Keratinocyte (primary cell): Measurements from ENCODE around the gene KCNQ2. TPM values are rescaled to one million over a fixed set of nuclear protein-coding genes. Genes with fewer than 3 reads are reported as not detected.

Source experiments
- DNase-seq: peaks from one replicate; pipeline ENCODE4 v3.0.0-alpha.2; 2011; ENCODE audit warnings: low read depth, missing footprints, low spot score
- FAIRE-seq: peaks from 2 replicates; lab custom pipeline; 2011; peaks lifted over from hg19 to GRCh38; lab: Jason Lieb, UNC
- H2AFZ ChIP-seq: 2 replicates; pipeline ENCODE4 v1.6.0; 2012; ENCODE audit warnings: low read length, control low read depth, inconsistent platforms; ENCODE audit not compliant: control insufficient read depth
- H3K27ac ChIP-seq: 2 replicates; pipeline ENCODE4 v1.5.1; 2011; ENCODE audit warnings: low read length; ENCODE audit not compliant: control insufficient read depth, insufficient read depth
- H3K27me3 ChIP-seq: 3 replicates; pipeline ENCODE4 v1.6.0; 2011; ENCODE audit warnings: low read length; ENCODE audit not compliant: control insufficient read depth, insufficient read depth; ENCODE audit errors: extremely low read depth
- H3K36me3 ChIP-seq, 2 experiments: 2 replicates in 1 of 2; 3 replicates in 1 of 2; pipeline ENCODE4 v1.5.1; 2011; ENCODE audit warnings: low read length in 2 of 2, mild to moderate bottlenecking in 1 of 2; ENCODE audit not compliant: control insufficient read depth in 2 of 2, insufficient read depth in 2 of 2; ENCODE audit errors: extremely low read depth in 1 of 2
- H3K4me1 ChIP-seq: 3 replicates; pipeline ENCODE4 v1.5.1; 2011; ENCODE audit warnings: low read length; ENCODE audit not compliant: control insufficient read depth, insufficient read depth; ENCODE audit errors: extremely low read depth
- H3K4me2 ChIP-seq: 3 replicates; pipeline ENCODE4 v1.6.0; 2011; ENCODE audit warnings: low read depth, low read length; ENCODE audit not compliant: control insufficient read depth, insufficient read depth; ENCODE audit errors: extremely low read depth
- H3K4me3 ChIP-seq, 3 experiments: fragments of 200-600 bp in 1 of 3; sonication (generic) in 1 of 3; 2 replicates in 2 of 3; 3 replicates in 1 of 3; pipeline ENCODE4 v1.5.1; 2011 to 2016; ENCODE audit warnings: low read length in 3 of 3, mild to moderate bottlenecking in 3 of 3, control low read depth in 2 of 3, inconsistent platforms in 1 of 3, low read depth in 1 of 3, mixed read lengths in 1 of 3, mixed run types in 1 of 3, moderate library complexity in 1 of 3; ENCODE audit not compliant: control insufficient read depth in 2 of 3, insufficient read depth in 2 of 3; ENCODE audit errors: extremely low read depth in 1 of 3
- H3K79me2 ChIP-seq: 2 replicates; pipeline ENCODE4 v1.6.0; 2012; ENCODE audit warnings: low read length; ENCODE audit not compliant: control insufficient read depth, insufficient read depth
- H3K9ac ChIP-seq: 3 replicates; pipeline ENCODE4 v1.6.0; 2011; ENCODE audit warnings: low read length; ENCODE audit not compliant: control insufficient read depth, insufficient read depth; ENCODE audit errors: extremely low read depth
- H3K9me1 ChIP-seq: 3 replicates; pipeline ENCODE4 v1.6.0; 2011; ENCODE audit warnings: low read length; ENCODE audit not compliant: control insufficient read depth, insufficient read depth; ENCODE audit errors: extremely low read depth
- H3K9me3 ChIP-seq: 2 replicates; pipeline ENCODE4 v1.5.1; 2012; ENCODE audit warnings: low read depth, low read length; ENCODE audit not compliant: control insufficient read depth
- H4K20me1 ChIP-seq: 3 replicates; pipeline ENCODE4 v1.6.0; 2011; ENCODE audit warnings: low read length; ENCODE audit not compliant: control insufficient read depth, insufficient read depth; ENCODE audit errors: extremely low read depth
- CTCF ChIP-seq, 3 experiments: IDR thresholded peaks in 1 of 3; conservative IDR thresholded peaks in 1 of 3; optimal IDR thresholded peaks in 1 of 3; 2 replicates in 2 of 3; 3 replicates in 1 of 3; pipeline versions ENCODE3 to v1.5.1; 2011; ENCODE audit warnings: low read length in 3 of 3, mild to moderate bottlenecking in 3 of 3, moderate library complexity in 2 of 3, control low read depth in 1 of 3, inconsistent platforms in 1 of 3; ENCODE audit not compliant: insufficient read depth in 2 of 3; ENCODE audit errors: extremely low read depth in 1 of 3
- EZH2 ChIP-seq: IDR thresholded peaks from one replicate; pipeline ENCODE4 v1.6.1; 2012; ENCODE audit warnings: inconsistent platforms, mild to moderate bottlenecking, low read length, moderate library complexity
- dilution Hi-C: fragments of 300-500 bp; cut with MboI; formaldehyde crosslinking; loops from one replicate; pipeline ENCODE4 v1.7.0; 2020; ENCODE audit warnings: low sequenced_read_pairs; ENCODE audit not compliant: extremely low pct_ligation_motif_present
- polyA plus RNA-seq, 5 experiments: library from polyadenylated mRNA; depleted of rRNA in 3 of 5; stranded (reverse) in 3 of 5; stranded (forward) in 1 of 5; unstranded in 1 of 5; fragments of >200 nt; gene quantifications; 1 replicate in 1 of 5; 2 replicates in 3 of 5; 3 replicates in 1 of 5; pipeline versions ENCODE4 v1.2.1 to v1.2.3, GENCODE V29; 2011 to 2012; ENCODE audit warnings: missing spikeins in 2 of 5, low read depth in 1 of 5, low replicate concordance in 1 of 5

The KCNQ2 gene
- polyA plus RNA-seq, 1 donor (not counting 4 experiments of a cell fraction or from before 2014, with no cell fraction given), result not detected

DNA sequence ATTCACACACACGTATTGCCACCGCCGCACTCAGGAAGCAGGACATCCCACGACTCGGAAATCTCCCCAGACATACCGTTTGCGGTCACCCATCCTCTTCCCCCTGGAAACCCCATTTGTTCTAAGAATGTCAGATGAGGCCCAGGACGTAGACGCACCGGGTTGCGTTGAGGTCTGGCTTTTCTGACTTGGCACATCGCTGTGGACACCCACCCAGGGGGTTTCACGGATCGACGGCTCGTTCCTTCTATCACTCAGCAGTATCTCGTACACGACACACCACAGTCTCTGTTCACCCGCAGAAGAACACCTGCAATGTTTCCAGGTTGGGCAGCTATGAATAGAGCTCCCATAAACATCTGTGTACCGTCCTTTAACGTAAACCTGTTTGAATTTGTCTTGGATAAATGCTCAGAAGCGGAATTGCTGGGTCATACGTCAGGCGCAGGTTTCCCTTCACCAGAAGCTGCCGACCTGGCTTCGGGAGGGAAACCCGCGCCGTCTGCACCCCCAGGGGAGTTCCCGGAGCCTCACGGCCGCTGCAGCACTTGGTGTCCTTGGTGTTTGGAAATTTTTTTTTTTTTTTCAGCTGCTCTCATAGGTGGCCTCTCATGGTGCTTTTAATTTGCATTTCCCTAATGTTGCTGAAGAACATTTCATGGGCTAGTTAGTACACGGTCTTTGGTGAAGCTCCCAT, 35.8 kb upstream of the KCNQ2 start:
- no peaks in the 10 kb centered on the region for H3K9me3 ChIP-seq
- no peak overlapping the region for H2AFZ ChIP-seq
- H3K4me3 ChIP-seq, result no peak overlapping the region
- H3K27ac ChIP-seq, result no peak overlapping the region
- H4K20me1 ChIP-seq, result peaks cover 2% of the 10 kb centered on the region
- H3K4me2 ChIP-seq, result no peak overlapping the region
- H3K36me3 ChIP-seq, result no peaks in the 10 kb centered on the region
- H3K9ac ChIP-seq, result no peak overlapping the region
- no peaks in the 10 kb centered on the region for H3K9me1 ChIP-seq
- dilution Hi-C loops, result no loop called here
- H3K79me2 ChIP-seq, result no peaks in the 10 kb centered on the region
- DNase-seq, result no peak
- peaks cover 32% of the 10 kb centered on the region for H3K27me3 ChIP-seq
- no peaks in the 10 kb centered on the region for H3K4me1 ChIP-seq
- FAIRE-seq, result no peak
- no peak for TF ChIP-seq CTCF (optimal IDR thresholded peaks at IDR 0.05 in 1 of 3, IDR thresholded peaks at IDR 0.05 in 1 of 3, conservative IDR thresholded peaks at IDR 0.05 in 1 of 3; ENCODE audit: extremely low read depth in 1 of 3, insufficient read depth in 2 of 3, low read length in 3 of 3)
- no peak for TF ChIP-seq EZH2

DNA sequence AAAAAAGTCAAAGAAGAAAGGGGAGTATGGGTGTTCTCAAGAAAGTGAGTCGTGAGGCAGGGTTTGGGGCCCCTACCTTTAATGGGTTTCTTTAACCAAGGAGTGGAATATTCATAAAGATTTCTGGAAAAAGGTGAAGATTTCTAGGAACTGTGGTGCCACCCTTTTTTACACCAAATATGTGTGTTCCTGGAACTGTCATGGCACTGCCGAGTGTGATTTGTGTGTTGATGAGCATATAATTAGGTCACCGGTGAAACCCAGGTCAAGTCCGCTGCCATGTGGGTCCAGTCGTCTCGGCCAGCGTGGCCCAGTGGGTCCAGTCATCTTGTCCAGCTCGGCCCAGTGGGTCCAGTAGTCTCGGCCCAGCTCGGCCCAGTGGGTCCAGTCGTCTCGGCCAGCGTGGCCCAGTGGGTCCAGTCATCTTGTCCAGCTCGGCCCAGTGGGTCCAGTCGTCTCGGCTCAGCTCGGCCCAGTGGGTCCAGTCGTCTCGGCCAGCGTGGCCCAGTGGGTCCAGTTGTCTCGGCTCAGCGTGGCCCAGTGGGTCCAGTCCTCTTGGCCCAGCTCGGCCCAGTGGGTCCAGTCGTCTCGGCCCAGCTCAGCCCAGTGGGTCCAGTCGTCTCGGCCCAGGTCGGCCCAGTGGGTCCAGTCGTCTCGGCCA, 34.8 kb upstream of the KCNQ2 start:
- no peak overlapping the region for H3K9ac ChIP-seq
- H3K9me1 ChIP-seq, result no peaks in the 10 kb centered on the region
- no peaks in the 10 kb centered on the region for H3K4me1 ChIP-seq
- TF ChIP-seq EZH2, result no peak
- TF ChIP-seq CTCF (optimal IDR thresholded peaks at IDR 0.05 in 1 of 3, IDR thresholded peaks at IDR 0.05 in 1 of 3, conservative IDR thresholded peaks at IDR 0.05 in 1 of 3; ENCODE audit: extremely low read depth in 1 of 3, insufficient read depth in 2 of 3, low read length in 3 of 3), result no peak
- no peaks in the 10 kb centered on the region for H3K36me3 ChIP-seq
- no peak overlapping the region for H2AFZ ChIP-seq
- DNase-seq (no peak), FAIRE-seq (no peak)
- H4K20me1 ChIP-seq, result peaks cover 2% of the 10 kb centered on the region
- no peaks in the 10 kb centered on the region for H3K9me3 ChIP-seq
- H3K4me2 ChIP-seq, result no peak overlapping the region
- H3K27ac ChIP-seq, result no peak overlapping the region
- no peak overlapping the region for H3K4me3 ChIP-seq
- dilution Hi-C loops, result no loop called here
- H3K79me2 ChIP-seq, result no peaks in the 10 kb centered on the region
- H3K27me3 ChIP-seq, result peaks cover 37% of the 10 kb centered on the region
